SK-N-SH (cell line): ENCODE results near the gene AGT. TPM values are rescaled to one million over a fixed set of nuclear protein-coding genes. Genes with fewer than 3 reads are reported as not detected.

Source experiments
- CTCF ChIA-PET: fragments of 300-600, 350-600 bp; formaldehyde crosslinking; extraction: SDS; loops from one replicate; lab custom pipeline; 2021; lab: Yijun Ruan, JAX
- POLR2A ChIA-PET: fragments of 350-600 bp; sonication (Branson Sonifier 250); formaldehyde crosslinking; extraction: SDS; loops from one replicate; lab custom pipeline; 2020; ENCODE audit warnings: antibody characterized with exemption, inconsistent platforms; lab: Yijun Ruan, JAX
- DNase-seq: peaks from one replicate; pipeline ENCODE4 v3.0.0; 2012
- H2AFZ ChIP-seq: fragments of 200-600 bp; sonication (generic); 2 replicates; pipeline ENCODE4 v1.8.1; 2016; ENCODE audit warnings: antibody characterized with exemption, mild to moderate bottlenecking, low read depth
- H3F3A ChIP-seq: fragments of 200-600 bp; sonication (generic); replicated peaks from 2 replicates; pipeline ENCODE3; 2016; ENCODE audit warnings: antibody characterized with exemption, mild to moderate bottlenecking; ENCODE audit not compliant: insufficient read depth
- H3K27ac ChIP-seq, 2 experiments: fragments of 200-500 bp in 1 of 2; fragments of 200-600 bp in 1 of 2; sonication (Bioruptor generic) in 1 of 2; sonication (generic), shearing (Covaris generic) in 1 of 2; 2 replicates each; pipeline versions ENCODE4 v1.5.1 to v1.6.1; 2014 to 2016; ENCODE audit warnings: low read depth in 2 of 2, inconsistent platforms in 1 of 2, low read length in 1 of 2, mild to moderate bottlenecking in 1 of 2, mixed read lengths in 1 of 2
- H3K27me3 ChIP-seq: fragments of 200-600 bp; sonication (generic), shearing (Covaris generic); 2 replicates; pipeline ENCODE4 v1.6.1; 2016; ENCODE audit warnings: mixed run types; ENCODE audit not compliant: insufficient read depth
- H3K36me3 ChIP-seq, 2 experiments: fragments of 200-500 bp in 1 of 2; fragments of 200-600 bp in 1 of 2; sonication (Bioruptor generic) in 1 of 2; sonication (generic) in 1 of 2; replicated peaks in 1 of 2; 2 replicates each; pipeline versions ENCODE3 to v1.5.1; 2014 to 2016; ENCODE audit warnings: low read length in 1 of 2, mild to moderate bottlenecking in 1 of 2; ENCODE audit not compliant: insufficient read depth in 2 of 2, control insufficient read depth in 1 of 2
- H3K4me1 ChIP-seq, 2 experiments: fragments of 200-500 bp in 1 of 2; fragments of 200-600 bp in 1 of 2; sonication (Bioruptor generic) in 1 of 2; sonication (generic), shearing (Covaris generic) in 1 of 2; 2 replicates each; pipeline versions ENCODE4 v1.5.1 to v1.6.1; 2014 to 2016; ENCODE audit warnings: low read depth in 1 of 2, low read length in 1 of 2, mixed run types in 1 of 2; ENCODE audit not compliant: insufficient read depth in 2 of 2, control insufficient read depth in 1 of 2
- H3K4me2 ChIP-seq: fragments of 200-600 bp; sonication (generic), shearing (Covaris generic); 2 replicates; pipeline ENCODE4 v1.6.1; 2017; ENCODE audit warnings: mixed run types
- H3K4me3 ChIP-seq, 2 experiments: fragments of 200-500 bp in 1 of 2; fragments of 200-600 bp in 1 of 2; sonication (Bioruptor generic) in 1 of 2; sonication (generic), shearing (Covaris generic) in 1 of 2; 2 replicates each; pipeline versions ENCODE4 v1.5.1 to v1.8.1; 2014 to 2016; ENCODE audit warnings: low read depth in 2 of 2, inconsistent platforms in 1 of 2, low read length in 1 of 2, mild to moderate bottlenecking in 1 of 2, mixed read lengths in 1 of 2, moderate library complexity in 1 of 2
- H3K79me2 ChIP-seq: fragments of 200-600 bp; sonication (generic); 2 replicates; pipeline ENCODE4 v1.8.1; 2017; ENCODE audit warnings: mild to moderate bottlenecking; ENCODE audit not compliant: insufficient read depth
- H3K9ac ChIP-seq: fragments of 200-600 bp; sonication (generic); 2 replicates; pipeline ENCODE4 v1.6.1; 2017; ENCODE audit warnings: mixed run types
- H3K9me2 ChIP-seq: fragments of 200-600 bp; sonication (generic); 2 replicates; pipeline ENCODE4 v1.6.1; 2017; ENCODE audit warnings: mixed run types
- H3K9me3 ChIP-seq: fragments of 200-600 bp; sonication (generic); 2 replicates; pipeline ENCODE4 v1.6.1; 2017; ENCODE audit warnings: mixed run types, mild to moderate bottlenecking, moderate library complexity
- H4K20me1 ChIP-seq: fragments of 200-600 bp; sonication (generic); 2 replicates; pipeline ENCODE4 v1.6.1; 2017; ENCODE audit warnings: mild to moderate bottlenecking, mixed run types; ENCODE audit not compliant: insufficient read depth
- FOSL2 ChIP-seq: IDR thresholded peaks from 2 replicates; pipeline ENCODE4 v1.4.0; 2012; ENCODE audit warnings: low read depth, mild to moderate bottlenecking, moderate library complexity, borderline replicate concordance
- FOXM1 ChIP-seq: IDR thresholded peaks from 2 replicates; pipeline ENCODE4 v1.4.0; 2012; ENCODE audit warnings: low read depth, mild to moderate bottlenecking
- JUND ChIP-seq: IDR thresholded peaks from 2 replicates; pipeline ENCODE4 v1.4.0; 2012
- MEF2A ChIP-seq: IDR thresholded peaks from 2 replicates; pipeline ENCODE4 v1.4.0; 2012; ENCODE audit warnings: low read depth, borderline replicate concordance
- MXI1 ChIP-seq: IDR thresholded peaks from 2 replicates; pipeline ENCODE4 v1.6.1; 2012; ENCODE audit warnings: mild to moderate bottlenecking, low read depth, low read length, improper control_type of control experiment
- NFIC ChIP-seq: IDR thresholded peaks from 2 replicates; pipeline ENCODE4 v1.4.0; 2012; ENCODE audit warnings: borderline replicate concordance
- NRF1 ChIP-seq: IDR thresholded peaks from 2 replicates; pipeline ENCODE4 v1.6.1; 2012; ENCODE audit warnings: low read depth, mild to moderate bottlenecking, low read length
- RAD21 ChIP-seq: IDR thresholded peaks from 2 replicates; pipeline ENCODE4 v1.6.1; 2012; ENCODE audit warnings: mild to moderate bottlenecking, low read length
- SIN3A ChIP-seq: IDR thresholded peaks from 2 replicates; pipeline ENCODE4 v1.6.1; 2012; ENCODE audit warnings: low read depth, mild to moderate bottlenecking, low read length, moderate library complexity, borderline replicate concordance
- SMC3 ChIP-seq: IDR thresholded peaks from 2 replicates; pipeline ENCODE4 v1.6.1; 2012; ENCODE audit warnings: low read depth, low read length, improper control_type of control experiment
- WGBS: methylation state at CpG from one replicate; pipeline ENCODE4 v1.1.6; 2017; ENCODE audit warnings: low lambda C conversion rate; 5-methylcytosine and 5-hydroxymethylcytosine counted together
- polyA plus RNA-seq, 3 experiments: library from polyadenylated mRNA; depleted of rRNA; stranded (reverse); fragments of >200 nt; gene quantifications; 2 replicates each; pipeline ENCODE4 v1.2.3, GENCODE V29; 2012
- TF ChIP-seq, protein P1 (sequence below): IDR thresholded peaks from 2 replicates; pipeline ENCODE4 v1.4.0; 2012; ENCODE audit warnings: low read depth, borderline replicate concordance
- TF ChIP-seq, protein P2 (sequence below): IDR thresholded peaks from 2 replicates; pipeline ENCODE4 v1.4.0; 2012; ENCODE audit warnings: low read depth, borderline replicate concordance
- TF ChIP-seq, protein P3 (sequence below): IDR thresholded peaks from 2 replicates; pipeline ENCODE4 v1.6.1; 2012; ENCODE audit warnings: mild to moderate bottlenecking, low read depth, low read length, moderate library complexity

Gene AGT
- polyA plus RNA-seq, 1 of the 3 experiments (the other 2 are of a cell fraction) = 0.39 TPM

DNA sequence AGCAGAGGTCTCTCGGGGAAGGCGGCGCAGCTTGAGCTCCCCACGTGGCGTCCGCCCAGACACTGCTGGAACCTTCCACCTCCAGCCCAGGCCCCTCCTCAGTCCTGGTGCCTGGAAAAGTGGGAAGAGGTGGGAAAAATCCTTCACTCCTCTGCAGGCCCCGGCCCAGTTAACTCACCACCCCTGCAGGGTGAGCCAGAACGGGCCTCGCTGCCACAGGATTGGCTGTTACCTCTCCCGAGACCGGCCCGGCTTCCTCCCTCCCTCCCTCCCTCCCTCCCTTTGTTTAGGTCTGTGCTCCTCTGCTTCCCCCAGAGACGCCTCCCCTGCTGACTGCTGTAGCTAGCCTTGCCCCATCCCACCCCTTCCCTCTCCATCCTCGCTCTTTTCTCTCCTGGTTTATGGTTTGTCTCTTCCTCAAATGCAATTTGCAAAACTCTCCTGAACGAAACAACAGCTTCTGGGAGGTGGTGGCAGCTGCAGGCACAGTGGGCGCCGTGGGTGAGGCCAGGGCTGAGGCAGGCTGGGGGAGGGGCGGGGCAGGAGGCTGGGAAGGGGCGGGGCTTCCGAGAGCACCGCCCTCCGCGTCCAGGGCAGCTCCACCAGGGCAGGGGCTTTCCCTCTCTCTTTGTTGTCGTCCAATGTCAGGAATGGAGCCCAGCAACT, 39.8 kb upstream of the AGT start:
- Histone ChIP-seq H3K79me2 (no peaks in the 10 kb centered on the region), H3K27me3 (no peaks in the 10 kb centered on the region; the same call in 1 of the 2 replicates), H3K27ac (no peak overlapping the region), H3F3A (no peaks in the 10 kb centered on the region), H3K9me2 (no peaks in the 10 kb centered on the region), H4K20me1 (no peaks in the 10 kb centered on the region), H3K4me2 (no peak overlapping the region), H3K4me1 (peaks cover 0 to 20% of the 10 kb centered on the region in 2 experiments; a peak in 1 of 4 replicates), H2AFZ (no peak overlapping the region), H3K36me3 (no peaks in the 10 kb centered on the region), H3K9ac (no peak overlapping the region), H3K4me3 (no peak overlapping the region), H3K9me3 (no peaks in the 10 kb centered on the region)
- ChIA-PET POLR2A (no interaction called here), CTCF (interaction anchor here (0.6 to 2.0 kb wide), 4 partner anchors 9 to 226 kb away, joined by 3 to 8 read pairs (median 5); no protein-coding TSS in a partner anchor)
- peak; percentile 62 for DNase-seq
- no peak for TF ChIP-seq SMC3
- no peak for TF ChIP-seq NFIC
- TF ChIP-seq FOSL2 = no peak
- TF ChIP-seq, protein P1, sequence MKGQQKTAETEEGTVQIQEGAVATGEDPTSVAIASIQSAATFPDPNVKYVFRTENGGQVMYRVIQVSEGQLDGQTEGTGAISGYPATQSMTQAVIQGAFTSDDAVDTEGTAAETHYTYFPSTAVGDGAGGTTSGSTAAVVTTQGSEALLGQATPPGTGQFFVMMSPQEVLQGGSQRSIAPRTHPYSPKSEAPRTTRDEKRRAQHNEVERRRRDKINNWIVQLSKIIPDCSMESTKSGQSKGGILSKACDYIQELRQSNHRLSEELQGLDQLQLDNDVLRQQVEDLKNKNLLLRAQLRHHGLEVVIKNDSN = no peak
- no peak for TF ChIP-seq SIN3A
- no peak for TF ChIP-seq RAD21
- no peak for TF ChIP-seq JUND
- no peak for TF ChIP-seq MEF2A
- no peak for TF ChIP-seq NRF1
- TF ChIP-seq FOXM1 = no peak
- no peak for TF ChIP-seq MXI1
- TF ChIP-seq, protein P2, sequence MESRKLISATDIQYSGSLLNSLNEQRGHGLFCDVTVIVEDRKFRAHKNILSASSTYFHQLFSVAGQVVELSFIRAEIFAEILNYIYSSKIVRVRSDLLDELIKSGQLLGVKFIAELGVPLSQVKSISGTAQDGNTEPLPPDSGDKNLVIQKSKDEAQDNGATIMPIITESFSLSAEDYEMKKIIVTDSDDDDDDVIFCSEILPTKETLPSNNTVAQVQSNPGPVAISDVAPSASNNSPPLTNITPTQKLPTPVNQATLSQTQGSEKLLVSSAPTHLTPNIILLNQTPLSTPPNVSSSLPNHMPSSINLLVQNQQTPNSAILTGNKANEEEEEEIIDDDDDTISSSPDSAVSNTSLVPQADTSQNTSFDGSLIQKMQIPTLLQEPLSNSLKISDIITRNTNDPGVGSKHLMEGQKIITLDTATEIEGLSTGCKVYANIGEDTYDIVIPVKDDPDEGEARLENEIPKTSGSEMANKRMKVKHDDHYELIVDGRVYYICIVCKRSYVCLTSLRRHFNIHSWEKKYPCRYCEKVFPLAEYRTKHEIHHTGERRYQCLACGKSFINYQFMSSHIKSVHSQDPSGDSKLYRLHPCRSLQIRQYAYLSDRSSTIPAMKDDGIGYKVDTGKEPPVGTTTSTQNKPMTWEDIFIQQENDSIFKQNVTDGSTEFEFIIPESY = no peak
- TF ChIP-seq, protein P3, sequence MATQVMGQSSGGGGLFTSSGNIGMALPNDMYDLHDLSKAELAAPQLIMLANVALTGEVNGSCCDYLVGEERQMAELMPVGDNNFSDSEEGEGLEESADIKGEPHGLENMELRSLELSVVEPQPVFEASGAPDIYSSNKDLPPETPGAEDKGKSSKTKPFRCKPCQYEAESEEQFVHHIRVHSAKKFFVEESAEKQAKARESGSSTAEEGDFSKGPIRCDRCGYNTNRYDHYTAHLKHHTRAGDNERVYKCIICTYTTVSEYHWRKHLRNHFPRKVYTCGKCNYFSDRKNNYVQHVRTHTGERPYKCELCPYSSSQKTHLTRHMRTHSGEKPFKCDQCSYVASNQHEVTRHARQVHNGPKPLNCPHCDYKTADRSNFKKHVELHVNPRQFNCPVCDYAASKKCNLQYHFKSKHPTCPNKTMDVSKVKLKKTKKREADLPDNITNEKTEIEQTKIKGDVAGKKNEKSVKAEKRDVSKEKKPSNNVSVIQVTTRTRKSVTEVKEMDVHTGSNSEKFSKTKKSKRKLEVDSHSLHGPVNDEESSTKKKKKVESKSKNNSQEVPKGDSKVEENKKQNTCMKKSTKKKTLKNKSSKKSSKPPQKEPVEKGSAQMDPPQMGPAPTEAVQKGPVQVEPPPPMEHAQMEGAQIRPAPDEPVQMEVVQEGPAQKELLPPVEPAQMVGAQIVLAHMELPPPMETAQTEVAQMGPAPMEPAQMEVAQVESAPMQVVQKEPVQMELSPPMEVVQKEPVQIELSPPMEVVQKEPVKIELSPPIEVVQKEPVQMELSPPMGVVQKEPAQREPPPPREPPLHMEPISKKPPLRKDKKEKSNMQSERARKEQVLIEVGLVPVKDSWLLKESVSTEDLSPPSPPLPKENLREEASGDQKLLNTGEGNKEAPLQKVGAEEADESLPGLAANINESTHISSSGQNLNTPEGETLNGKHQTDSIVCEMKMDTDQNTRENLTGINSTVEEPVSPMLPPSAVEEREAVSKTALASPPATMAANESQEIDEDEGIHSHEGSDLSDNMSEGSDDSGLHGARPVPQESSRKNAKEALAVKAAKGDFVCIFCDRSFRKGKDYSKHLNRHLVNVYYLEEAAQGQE = no peak
- 75% methylated on average over 23 of the region's 24 CpGs for WGBS
